ENCODE data around the gene PRKN.

DNA sequence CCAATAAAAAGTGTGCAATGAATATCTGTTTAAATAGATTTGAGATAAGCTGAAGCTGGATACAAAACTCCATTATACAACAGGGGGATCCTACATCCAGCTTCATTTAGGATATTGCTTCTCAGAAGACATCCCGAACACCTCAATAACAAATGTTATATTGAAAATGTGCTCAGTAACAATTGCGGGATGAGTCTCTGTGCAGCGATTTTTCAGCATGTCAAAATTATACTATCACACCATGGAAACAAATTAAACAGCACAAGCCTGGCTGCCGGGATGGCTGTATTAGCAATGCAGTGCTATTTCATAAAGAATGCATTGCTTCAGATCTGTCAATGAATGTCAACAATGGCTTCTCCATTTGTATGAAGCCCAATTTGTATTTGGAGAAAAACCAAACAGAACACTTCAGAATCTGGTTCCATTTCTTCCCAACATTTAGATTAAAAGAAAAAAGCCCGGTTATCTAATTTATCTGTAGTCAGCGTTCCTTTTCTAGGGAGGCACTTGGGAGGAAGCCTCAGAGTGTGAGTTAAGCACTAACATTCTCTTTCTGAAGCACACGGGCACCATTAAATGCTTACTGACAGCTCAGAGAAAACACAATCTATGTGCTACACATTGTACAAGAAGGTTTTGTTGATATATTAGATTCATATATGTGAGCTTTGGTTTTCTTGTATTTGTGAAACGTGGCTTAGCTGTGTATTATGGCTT is 1142.8 kb downstream of the PRKN start:
- TF ChIP-seq, protein P1, sequence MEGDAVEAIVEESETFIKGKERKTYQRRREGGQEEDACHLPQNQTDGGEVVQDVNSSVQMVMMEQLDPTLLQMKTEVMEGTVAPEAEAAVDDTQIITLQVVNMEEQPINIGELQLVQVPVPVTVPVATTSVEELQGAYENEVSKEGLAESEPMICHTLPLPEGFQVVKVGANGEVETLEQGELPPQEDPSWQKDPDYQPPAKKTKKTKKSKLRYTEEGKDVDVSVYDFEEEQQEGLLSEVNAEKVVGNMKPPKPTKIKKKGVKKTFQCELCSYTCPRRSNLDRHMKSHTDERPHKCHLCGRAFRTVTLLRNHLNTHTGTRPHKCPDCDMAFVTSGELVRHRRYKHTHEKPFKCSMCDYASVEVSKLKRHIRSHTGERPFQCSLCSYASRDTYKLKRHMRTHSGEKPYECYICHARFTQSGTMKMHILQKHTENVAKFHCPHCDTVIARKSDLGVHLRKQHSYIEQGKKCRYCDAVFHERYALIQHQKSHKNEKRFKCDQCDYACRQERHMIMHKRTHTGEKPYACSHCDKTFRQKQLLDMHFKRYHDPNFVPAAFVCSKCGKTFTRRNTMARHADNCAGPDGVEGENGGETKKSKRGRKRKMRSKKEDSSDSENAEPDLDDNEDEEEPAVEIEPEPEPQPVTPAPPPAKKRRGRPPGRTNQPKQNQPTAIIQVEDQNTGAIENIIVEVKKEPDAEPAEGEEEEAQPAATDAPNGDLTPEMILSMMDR (IDR thresholded peaks at IDR 0.05): no peak
- TF ChIP-seq POLR2A (IDR thresholded peaks at IDR 0.05): no peak
